Body of pancreas (tissue), 4 donors: ENCODE data around the gene SYT13. TPM values are rescaled to one million over a fixed set of nuclear protein-coding genes. Genes with fewer than 3 reads are reported as not detected.

Experiments used
- ATAC-seq: fragments of 150-250 bp; one replicate; pipeline ENCODE4 v1.9.1; 2016
- DNase-seq, 4 donors: peaks; one replicate each; pipeline ENCODE4 v3.0.0-alpha.2; 2019
- H3K27ac ChIP-seq, 4 donors: fragments of 200-600 bp; sonication (generic); 1 replicate in 3 of 4; 2 replicates in 1 of 4; pipeline versions ENCODE4 v1.5.1 to v1.6.1; 2016 to 2019; ENCODE audit warnings: mild to moderate bottlenecking in 1 of 4, mixed read lengths in 1 of 4, moderate library complexity in 1 of 4
- H3K27me3 ChIP-seq, 2 donors: fragments of 200-600 bp; sonication (generic); one replicate each; pipeline ENCODE4 v1.6.0; 2016; ENCODE audit warnings: mild to moderate bottlenecking in 1 of 2
- H3K36me3 ChIP-seq, 2 donors: fragments of 200-600 bp; sonication (generic); replicated peaks in 1 of 2; 2 replicates each; pipeline ENCODE4 v1.5.1; 2016; ENCODE audit warnings: low read depth in 2 of 2; ENCODE audit not compliant: insufficient read depth in 1 of 2
- H3K4me1 ChIP-seq: fragments of 200-600 bp; sonication (generic); one replicate; pipeline ENCODE4 v1.6.0; 2016
- H3K4me3 ChIP-seq, 2 donors: fragments of 200-600 bp; sonication (generic); 1 replicate in 1 of 2; 2 replicates in 1 of 2; pipeline ENCODE4 v1.5.1; 2016 to 2019
- H3K9me3 ChIP-seq, 3 donors: fragments of 200-600 bp; sonication (generic); 1 replicate in 2 of 3; 2 replicates in 1 of 3; pipeline ENCODE4 v1.5.1; 2016
- POLR2A ChIP-seq, 3 donors: fragments of 450-650 bp; IDR thresholded peaks; one replicate each; pipeline ENCODE4 v1.6.1; 2016; ENCODE audit warnings: antibody characterized with exemption in 3 of 3, mild to moderate bottlenecking in 2 of 3
- WGBS, 2 donors: methylation state at CpG; one replicate each; pipeline ENCODE4 v1.1.5; 2017; 5-methylcytosine and 5-hydroxymethylcytosine counted together
- intact Hi-C: fragments of 100-400 bp; cut with DNase I; formaldehyde crosslinking; loops from one replicate; pipeline ENCODE4 v1.15.1; 2023
- total RNA-seq, 2 donors: library from RNA; depleted of rRNA; stranded (reverse); fragments of >200 nt; gene quantifications; one replicate each; pipeline ENCODE4 v1.1.0, GENCODE V29; 2016
- TF ChIP-seq, protein P1 (sequence below), 7 experiments: fragments of 450-650 bp in 4 of 7; fragments of 200-600 bp in 3 of 7; sonication (generic) in 3 of 7; IDR thresholded peaks; one replicate each; pipeline ENCODE4 v1.5.1; 2016 to 2019; ENCODE audit warnings: antibody characterized with exemption in 7 of 7

SYT13 gene
- total RNA-seq, 2 donors from 2014 or later = 6.7 to 9.9 TPM

DNA sequence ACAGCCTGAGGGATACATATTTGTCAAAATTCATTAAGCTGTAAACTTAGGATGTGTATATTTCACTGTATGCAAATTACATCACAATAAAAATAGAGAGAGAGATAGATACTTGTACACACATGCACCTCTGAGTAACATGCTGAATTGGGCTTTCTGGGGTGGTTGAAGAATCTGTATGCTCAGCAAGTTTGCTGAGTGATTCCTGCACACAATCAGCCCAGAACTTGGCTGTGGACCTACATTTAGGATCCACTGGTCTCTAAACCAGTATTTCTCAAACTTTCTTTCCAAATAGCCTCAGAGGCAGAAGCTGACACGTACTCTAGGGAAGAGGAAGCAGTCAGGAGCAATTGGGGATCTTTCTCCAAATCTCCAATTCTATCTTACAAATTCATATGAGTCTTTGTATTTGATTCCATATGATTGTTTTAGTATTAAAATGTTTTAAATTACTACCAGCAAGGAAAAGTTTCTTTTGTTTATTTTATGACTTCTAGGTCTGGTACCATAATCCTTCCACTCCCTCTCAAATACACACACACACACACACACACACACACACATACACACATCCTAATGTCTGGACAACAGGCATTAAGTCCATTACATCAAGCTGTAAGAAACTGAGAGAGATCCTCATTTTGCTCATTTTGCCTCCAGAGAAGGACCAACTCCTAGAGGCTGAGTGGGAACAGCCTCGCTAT is 20.0 kb downstream of the SYT13 start:
- no peak for DNase-seq
- H3K27ac ChIP-seq = no peak overlapping the region
- TF ChIP-seq, protein P1, sequence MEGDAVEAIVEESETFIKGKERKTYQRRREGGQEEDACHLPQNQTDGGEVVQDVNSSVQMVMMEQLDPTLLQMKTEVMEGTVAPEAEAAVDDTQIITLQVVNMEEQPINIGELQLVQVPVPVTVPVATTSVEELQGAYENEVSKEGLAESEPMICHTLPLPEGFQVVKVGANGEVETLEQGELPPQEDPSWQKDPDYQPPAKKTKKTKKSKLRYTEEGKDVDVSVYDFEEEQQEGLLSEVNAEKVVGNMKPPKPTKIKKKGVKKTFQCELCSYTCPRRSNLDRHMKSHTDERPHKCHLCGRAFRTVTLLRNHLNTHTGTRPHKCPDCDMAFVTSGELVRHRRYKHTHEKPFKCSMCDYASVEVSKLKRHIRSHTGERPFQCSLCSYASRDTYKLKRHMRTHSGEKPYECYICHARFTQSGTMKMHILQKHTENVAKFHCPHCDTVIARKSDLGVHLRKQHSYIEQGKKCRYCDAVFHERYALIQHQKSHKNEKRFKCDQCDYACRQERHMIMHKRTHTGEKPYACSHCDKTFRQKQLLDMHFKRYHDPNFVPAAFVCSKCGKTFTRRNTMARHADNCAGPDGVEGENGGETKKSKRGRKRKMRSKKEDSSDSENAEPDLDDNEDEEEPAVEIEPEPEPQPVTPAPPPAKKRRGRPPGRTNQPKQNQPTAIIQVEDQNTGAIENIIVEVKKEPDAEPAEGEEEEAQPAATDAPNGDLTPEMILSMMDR (IDR thresholded peaks at IDR 0.05) = no peak
- no peak for TF ChIP-seq POLR2A (IDR thresholded peaks at IDR 0.05)

DNA sequence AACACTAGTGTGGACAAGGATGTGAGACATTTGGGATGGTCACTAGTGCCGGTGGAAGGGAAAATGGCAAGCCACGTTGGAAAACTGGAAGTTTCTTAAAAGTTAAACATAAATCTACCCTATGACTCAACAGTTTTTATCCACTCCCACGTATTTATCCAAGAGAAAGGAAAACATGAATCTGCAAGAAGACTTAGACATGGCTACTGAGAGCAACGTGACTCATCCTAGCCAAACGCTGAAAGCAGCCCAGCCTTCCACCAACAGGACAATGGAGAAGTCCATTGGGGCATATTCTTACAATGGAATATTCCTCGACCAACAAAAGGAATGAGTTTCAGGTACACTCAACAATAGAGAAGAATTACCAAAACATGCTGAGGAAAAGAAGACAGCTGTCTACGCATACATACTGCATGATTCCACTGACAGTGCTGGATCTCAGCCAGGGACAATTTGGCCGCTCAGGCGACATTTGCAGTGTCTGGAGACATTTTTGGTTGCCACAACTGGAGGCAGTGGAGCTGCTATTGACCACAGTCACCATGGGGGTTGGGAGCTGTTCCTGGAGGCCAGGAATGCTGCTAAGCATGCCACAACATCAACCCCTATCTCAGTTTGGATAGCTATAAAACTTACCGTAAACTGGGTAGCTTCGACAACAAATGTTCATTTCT is 21.2 kb downstream of the SYT13 start:
- no peaks in the 10 kb centered on the region for H3K36me3 ChIP-seq
- H3K4me3 ChIP-seq = no peak overlapping the region
- H3K9me3 ChIP-seq = no peaks in the 10 kb centered on the region
- intact Hi-C loops = no loop called here
- TF ChIP-seq, protein P1 (IDR thresholded peaks at IDR 0.05) = no peak
- no peak for TF ChIP-seq POLR2A (IDR thresholded peaks at IDR 0.05)
- H3K4me1 ChIP-seq = no peaks in the 10 kb centered on the region
- WGBS, 2 donors = 52 to 67% methylated on average over 9 to 11 of the region's 11 CpGs
- DNase-seq = no peak
- H3K27me3 ChIP-seq = no peaks in the 10 kb centered on the region
- no peak overlapping the region for H3K27ac ChIP-seq
- ATAC-seq = no peak

More for the DNA sequence above, 20.0 kb downstream of the SYT13 start:
- 72 to 87% methylated on average over 2 of the region's 2 CpGs for WGBS, 2 donors
- no peak overlapping the region for H3K4me3 ChIP-seq
- H3K36me3 ChIP-seq = no peaks in the 10 kb centered on the region
- no peak for ATAC-seq
- H3K4me1 ChIP-seq = peaks cover 2% of the 10 kb centered on the region
- intact Hi-C loops = no loop called here
- no peaks in the 10 kb centered on the region for H3K27me3 ChIP-seq
- no peaks in the 10 kb centered on the region for H3K9me3 ChIP-seq

DNA sequence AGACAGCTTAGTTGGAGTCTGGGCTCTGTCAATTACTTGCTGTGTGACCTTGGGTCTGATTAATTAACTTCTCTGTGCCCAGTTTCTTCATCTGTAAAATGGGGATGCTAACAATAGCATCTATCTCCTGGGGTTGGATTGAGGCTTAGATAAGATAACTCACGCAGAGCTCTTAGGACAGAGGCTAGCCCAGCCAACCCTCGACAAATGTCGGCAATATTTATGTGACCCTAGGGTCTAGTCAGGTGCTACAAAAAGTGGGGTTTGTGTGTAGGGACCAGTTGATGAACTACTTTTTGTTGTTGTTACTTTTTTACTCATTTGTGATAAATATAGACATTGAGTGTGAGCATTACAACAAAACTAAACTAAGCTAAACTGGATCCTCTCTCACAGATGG is 22.4 kb downstream of the SYT13 start:
- DNase-seq (no peak), ATAC-seq (no peak)
- Histone ChIP-seq H3K27ac (no peak overlapping the region), H3K4me3 (no peak overlapping the region), H3K4me1 (no peaks in the 10 kb centered on the region), H3K9me3 (no peaks in the 10 kb centered on the region), H3K27me3 (no peaks in the 10 kb centered on the region), H3K36me3 (no peaks in the 10 kb centered on the region)
- intact Hi-C loops = no loop called here
- TF ChIP-seq, protein P1 (IDR thresholded peaks at IDR 0.05) = no peak
- TF ChIP-seq POLR2A (IDR thresholded peaks at IDR 0.05) = no peak
- WGBS, 2 donors = 85 to 87% methylated on average over 3 of the region's 3 CpGs

DNA sequence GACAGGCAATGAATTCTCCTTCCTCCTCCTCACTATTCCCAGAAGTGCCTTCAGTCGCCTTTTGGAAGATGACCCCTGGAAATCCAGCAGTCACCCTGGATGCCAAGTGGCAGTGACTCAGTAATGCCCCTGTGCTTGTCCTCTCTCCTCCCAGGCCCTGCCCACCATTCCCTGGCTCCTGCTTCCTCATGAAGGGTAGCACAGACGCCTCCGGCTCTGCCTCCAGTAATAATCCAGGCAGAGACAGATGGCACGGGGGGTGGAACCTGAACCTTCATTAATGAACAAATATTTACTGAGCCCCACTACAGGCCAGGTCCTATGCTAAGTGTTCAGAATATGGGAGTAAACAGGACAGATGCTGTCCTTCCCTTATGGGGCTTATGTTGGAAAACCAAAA is 23.2 kb downstream of the SYT13 start:
- TF ChIP-seq, protein P1 (IDR thresholded peaks at IDR 0.05) = no peak
- TF ChIP-seq POLR2A (IDR thresholded peaks at IDR 0.05) = no peak
- 38 to 56% methylated on average over 4 of the region's 4 CpGs for WGBS, 2 donors
- intact Hi-C loops = no loop called here
- ATAC-seq (no peak), DNase-seq (peak in 2 of 4 donors; percentile 41 to 46)
- Histone ChIP-seq H3K27me3 (no peaks in the 10 kb centered on the region), H3K4me1 (no peaks in the 10 kb centered on the region), H3K4me3 (no peak overlapping the region), H3K9me3 (no peaks in the 10 kb centered on the region), H3K27ac (no peak overlapping the region), H3K36me3 (no peaks in the 10 kb centered on the region)
